Myocyte (in vitro differentiated cells): ENCODE data around the gene GPR180. TPM values are rescaled to one million over a fixed set of nuclear protein-coding genes. Genes with fewer than 3 reads are reported as not detected.
A peak's percentile ranks its signal among the peaks of the same experiment; 100 is the strongest.

Source experiments
- DNase-seq: peaks from one replicate; pipeline ENCODE4 v3.0.0-alpha.2; 2012; ENCODE audit warnings: low read depth
- polyA plus RNA-seq: library from polyadenylated mRNA; unstranded; fragments of >200 nt; gene quantifications from one replicate; pipeline ENCODE4 v1.2.1, GENCODE V29; 2012; ENCODE audit warnings: missing spikeins
- total RNA-seq: library from RNA; depleted of rRNA; stranded (reverse); fragments of >200 nt; gene quantifications from 2 replicates; pipeline ENCODE4 v1.2.3, GENCODE V29; 2014

The GPR180 gene
- 14.4 and 15.9 TPM in 2 replicates for total RNA-seq
- polyA plus RNA-seq: 3.9 TPM

GRCh38 chr13:94601446-94602431 lies at the start of gene GPR180:
Gene GPR180, plus strand, starts transcription at chr13:94601857. Its CDS starts 71 bp downstream, at chr13:94601928.
- peak; percentile 100 for DNase-seq

- DNase-seq: no peak
Observed at GRCh38 chr13:94552095-94552494, 49.6 kb upstream of the GPR180 start.

GRCh38 chr13:94553766-94554165 lies 47.9 kb upstream of the GPR180 start:
- no peak for DNase-seq

GRCh38 chr13:94556041-94556440 lies 45.6 kb upstream of the GPR180 start:
- DNase-seq: no peak

- no peak for DNase-seq
Observed at GRCh38 chr13:94556621-94557020, 45.0 kb upstream of the GPR180 start.

GRCh38 chr13:94557684-94558235 lies 43.9 kb upstream of the GPR180 start:
- DNase-seq: no peak

GRCh38 chr13:94558716-94559115 lies 42.9 kb upstream of the GPR180 start:
- DNase-seq: no peak

- DNase-seq: no peak
Observed at GRCh38 chr13:94559222-94559795, 42.3 kb upstream of the GPR180 start.

GRCh38 chr13:94560116-94560515 lies 41.5 kb upstream of the GPR180 start:
- DNase-seq: no peak

GRCh38 chr13:94561126-94561525 lies 40.5 kb upstream of the GPR180 start:
- DNase-seq: no peak

GRCh38 chr13:94567581-94567980 lies 34.1 kb upstream of the GPR180 start:
- no peak for DNase-seq

- DNase-seq: no peak
Observed at GRCh38 chr13:94568443-94568842, 33.2 kb upstream of the GPR180 start.

GRCh38 chr13:94569615-94570014 lies 32.0 kb upstream of the GPR180 start:
- DNase-seq: no peak

GRCh38 chr13:94579063-94579462 lies 22.6 kb upstream of the GPR180 start:
- no peak for DNase-seq

- no peak for DNase-seq
Observed at GRCh38 chr13:94583926-94584325, 17.7 kb upstream of the GPR180 start.

- no peak for DNase-seq
Observed at GRCh38 chr13:94585543-94586101, 16.0 kb upstream of the GPR180 start.

- no peak for DNase-seq
Observed at GRCh38 chr13:94586371-94586770, 15.3 kb upstream of the GPR180 start.

GRCh38 chr13:94588541-94588940 lies 13.1 kb upstream of the GPR180 start:
- DNase-seq: no peak

GRCh38 chr13:94590744-94591143 lies 10.9 kb upstream of the GPR180 start:
- DNase-seq: no peak

GRCh38 chr13:94595001-94595949 lies 6.4 kb upstream of the GPR180 start:
- peak; percentile 26 for DNase-seq
